Loucy (cell line): ENCODE measurements around the gene AKAP6.

ENCODE experiments used
- H2AFZ ChIP-seq: fragments of 200-600 bp; sonication (generic); 2 replicates; pipeline ENCODE4 v1.6.0; 2016; ENCODE audit warnings: antibody characterized with exemption, mild to moderate bottlenecking, low read length, moderate library complexity
- H3F3A ChIP-seq: fragments of 200-600 bp; 2 replicates; pipeline ENCODE4 v1.6.0; 2016; ENCODE audit warnings: antibody characterized with exemption, low read depth, mild to moderate bottlenecking
- H3K27me3 ChIP-seq: fragments of 200-600 bp; sonication (generic); 2 replicates; pipeline ENCODE4 v1.6.1; 2014; ENCODE audit warnings: low read length, mild to moderate bottlenecking; ENCODE audit not compliant: insufficient read depth, poor library complexity, severe bottlenecking
- H3K36me3 ChIP-seq: fragments of 200-600 bp; sonication (generic); 2 replicates; pipeline ENCODE4 v1.6.1; 2016; ENCODE audit warnings: low read length; ENCODE audit not compliant: insufficient read depth
- H3K4me1 ChIP-seq: fragments of 200-600 bp; sonication (generic); 2 replicates; pipeline ENCODE4 v1.5.1; 2014; ENCODE audit warnings: low read length, mild to moderate bottlenecking; ENCODE audit not compliant: insufficient read depth, poor library complexity, severe bottlenecking
- H3K4me2 ChIP-seq: fragments of 200-600 bp; sonication (generic); 2 replicates; pipeline ENCODE4 v1.6.0; 2014; ENCODE audit warnings: antibody characterized with exemption, low read length, low read depth, mild to moderate bottlenecking; ENCODE audit not compliant: poor library complexity, severe bottlenecking
- H3K4me3 ChIP-seq: fragments of 200-600 bp; sonication (generic); 2 replicates; pipeline ENCODE4 v1.5.1; 2014; ENCODE audit warnings: low read length, mild to moderate bottlenecking, mixed read lengths; ENCODE audit not compliant: poor library complexity, severe bottlenecking
- H3K79me2 ChIP-seq: fragments of 200-600 bp; sonication (generic); 2 replicates; pipeline ENCODE4 v1.6.1; 2014; ENCODE audit warnings: low read length; ENCODE audit not compliant: insufficient read depth
- H3K9ac ChIP-seq: fragments of 200-600 bp; sonication (generic); 2 replicates; pipeline ENCODE4 v1.6.0; 2014; ENCODE audit warnings: mild to moderate bottlenecking, low read depth, low read length, moderate library complexity; ENCODE audit not compliant: poor library complexity, severe bottlenecking
- H3K9me2 ChIP-seq: fragments of 200-600 bp; sonication (generic); replicated peaks from 2 replicates; pipeline ENCODE4 v1.6.1; 2016; ENCODE audit warnings: low read depth, low read length, mixed read lengths
- H3K9me3 ChIP-seq: fragments of 200-600 bp; sonication (generic); 2 replicates; pipeline ENCODE4 v1.6.1; 2014; ENCODE audit warnings: mild to moderate bottlenecking, antibody characterized with exemption, low read length, low read depth; ENCODE audit not compliant: insufficient read depth
- H4K20me1 ChIP-seq: fragments of 200-600 bp; sonication (generic); 2 replicates; pipeline ENCODE4 v1.6.0; 2014; ENCODE audit warnings: antibody characterized with exemption, low read length, mild to moderate bottlenecking; ENCODE audit not compliant: insufficient read depth, poor library complexity, severe bottlenecking
- CTCF ChIP-seq: fragments of 200-600 bp; sonication (generic); conservative IDR thresholded peaks from 2 replicates; pipeline ENCODE4 v1.5.1; 2014; ENCODE audit warnings: mild to moderate bottlenecking, antibody characterized with exemption, low read length
- EZH2phosphoT487 ChIP-seq: fragments of 200-600 bp; IDR thresholded peaks from 2 replicates; pipeline ENCODE4 v1.6.1; 2018; ENCODE audit warnings: antibody characterized with exemption, mild to moderate bottlenecking, moderate library complexity, borderline replicate concordance

AKAP6 gene

GRCh38 chr14:32508281-32508680, 179.2 kb downstream of the AKAP6 start:
- Histone ChIP-seq H3K36me3 (no peaks in the 10 kb centered on the region), H3K9me2 (no peaks in the 10 kb centered on the region), H3K9me3 (no peaks in the 10 kb centered on the region), H3K9ac (no peak overlapping the region), H3K4me3 (no peak overlapping the region), H3K27me3 (no peaks in the 10 kb centered on the region), H3K4me2 (no peak overlapping the region), H3F3A (no peaks in the 10 kb centered on the region), H3K79me2 (no peaks in the 10 kb centered on the region), H4K20me1 (no peaks in the 10 kb centered on the region), H3K4me1 (no peaks in the 10 kb centered on the region), H2AFZ (no peak overlapping the region)
- TF ChIP-seq EZH2phosphoT487, result no peak
- no peak for TF ChIP-seq CTCF

DNA sequence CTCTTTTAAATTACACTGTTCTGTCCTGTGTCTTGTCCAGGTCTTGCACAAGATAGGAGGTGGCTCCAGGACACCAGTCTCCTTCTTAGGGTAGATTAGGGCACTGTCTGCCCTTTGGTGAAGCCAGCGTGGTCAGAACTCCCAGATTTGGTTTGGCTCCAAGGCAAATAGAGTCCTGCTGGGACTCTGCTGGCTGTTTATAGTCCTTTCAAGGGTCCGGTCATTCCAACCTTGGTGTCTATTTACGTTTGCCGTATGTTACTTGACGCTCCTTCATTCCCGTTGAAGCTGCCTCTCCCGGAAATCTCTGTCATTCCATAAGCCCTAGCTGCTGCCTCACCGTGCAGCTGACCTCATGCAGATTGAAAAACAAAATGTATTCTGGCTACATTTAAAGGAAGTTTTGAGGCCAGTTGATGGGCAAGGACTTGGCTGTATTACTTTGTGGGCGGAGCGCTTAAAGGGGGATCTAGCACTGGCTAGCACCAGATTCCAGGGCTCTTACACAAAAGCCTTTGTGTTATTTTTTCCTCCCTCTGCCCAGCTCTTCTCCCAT, 180.6 kb downstream of the AKAP6 start:
- Histone ChIP-seq H3K36me3 (no peaks in the 10 kb centered on the region), H3K4me2 (no peak overlapping the region)

DNA sequence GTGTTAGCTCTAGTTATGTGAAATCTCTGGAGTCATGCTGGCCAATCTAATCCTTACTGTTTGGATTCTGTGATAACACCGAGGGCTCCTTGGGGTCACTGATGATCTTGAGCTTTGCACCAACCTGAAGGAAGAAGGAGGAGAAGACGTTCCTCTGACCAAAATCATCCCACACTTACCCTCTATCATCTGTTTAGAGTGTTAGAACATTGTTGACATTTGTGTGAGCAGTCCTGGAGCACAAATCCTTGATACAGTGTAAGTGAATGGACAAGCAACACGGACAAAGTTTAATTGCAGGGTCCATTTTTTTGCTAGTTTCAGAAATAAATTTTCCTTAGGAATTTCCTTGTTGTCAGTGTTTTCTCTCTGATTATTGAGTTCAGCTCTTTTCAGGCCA, 181.7 kb downstream of the AKAP6 start:
- Histone ChIP-seq H3K36me3 (no peaks in the 10 kb centered on the region), H3K4me1 (no peaks in the 10 kb centered on the region), H3K4me2 (no peak overlapping the region), H2AFZ (no peak overlapping the region), H4K20me1 (no peaks in the 10 kb centered on the region), H3F3A (no peaks in the 10 kb centered on the region), H3K79me2 (no peaks in the 10 kb centered on the region), H3K27me3 (no peaks in the 10 kb centered on the region), H3K9me2 (no peaks in the 10 kb centered on the region), H3K9ac (no peak overlapping the region), H3K9me3 (no peaks in the 10 kb centered on the region), H3K4me3 (no peak overlapping the region)
- TF ChIP-seq CTCF (no peak), EZH2phosphoT487 (no peak)

More for the DNA sequence above, 180.6 kb downstream of the AKAP6 start:
- no peaks in the 10 kb centered on the region for H3K79me2 ChIP-seq
- no peaks in the 10 kb centered on the region for H3F3A ChIP-seq
- no peak overlapping the region for H3K4me3 ChIP-seq
- H4K20me1 ChIP-seq, result no peaks in the 10 kb centered on the region
- TF ChIP-seq CTCF, result no peak
- no peak for TF ChIP-seq EZH2phosphoT487
- no peak overlapping the region for H2AFZ ChIP-seq
- no peaks in the 10 kb centered on the region for H3K4me1 ChIP-seq
- H3K27me3 ChIP-seq, result no peaks in the 10 kb centered on the region
- H3K9me2 ChIP-seq, result no peaks in the 10 kb centered on the region
- no peak overlapping the region for H3K9ac ChIP-seq
- no peaks in the 10 kb centered on the region for H3K9me3 ChIP-seq
